Loucy (cell line): ENCODE data around the gene GALNT18.

ENCODE experiments used
- H2AFZ ChIP-seq: fragments of 200-600 bp; sonication (generic); 2 replicates; pipeline ENCODE4 v1.6.0; 2016; ENCODE audit warnings: antibody characterized with exemption, mild to moderate bottlenecking, low read length, moderate library complexity
- H3F3A ChIP-seq: fragments of 200-600 bp; 2 replicates; pipeline ENCODE4 v1.6.0; 2016; ENCODE audit warnings: antibody characterized with exemption, low read depth, mild to moderate bottlenecking
- H3K27me3 ChIP-seq: fragments of 200-600 bp; sonication (generic); 2 replicates; pipeline ENCODE4 v1.6.1; 2014; ENCODE audit warnings: low read length, mild to moderate bottlenecking; ENCODE audit not compliant: insufficient read depth, poor library complexity, severe bottlenecking
- H3K36me3 ChIP-seq: fragments of 200-600 bp; sonication (generic); 2 replicates; pipeline ENCODE4 v1.6.1; 2016; ENCODE audit warnings: low read length; ENCODE audit not compliant: insufficient read depth
- H3K4me1 ChIP-seq: fragments of 200-600 bp; sonication (generic); 2 replicates; pipeline ENCODE4 v1.5.1; 2014; ENCODE audit warnings: low read length, mild to moderate bottlenecking; ENCODE audit not compliant: insufficient read depth, poor library complexity, severe bottlenecking
- H3K4me2 ChIP-seq: fragments of 200-600 bp; sonication (generic); 2 replicates; pipeline ENCODE4 v1.6.0; 2014; ENCODE audit warnings: antibody characterized with exemption, low read length, low read depth, mild to moderate bottlenecking; ENCODE audit not compliant: poor library complexity, severe bottlenecking
- H3K4me3 ChIP-seq: fragments of 200-600 bp; sonication (generic); 2 replicates; pipeline ENCODE4 v1.5.1; 2014; ENCODE audit warnings: low read length, mild to moderate bottlenecking, mixed read lengths; ENCODE audit not compliant: poor library complexity, severe bottlenecking
- H3K79me2 ChIP-seq: fragments of 200-600 bp; sonication (generic); 2 replicates; pipeline ENCODE4 v1.6.1; 2014; ENCODE audit warnings: low read length; ENCODE audit not compliant: insufficient read depth
- H3K9ac ChIP-seq: fragments of 200-600 bp; sonication (generic); 2 replicates; pipeline ENCODE4 v1.6.0; 2014; ENCODE audit warnings: mild to moderate bottlenecking, low read depth, low read length, moderate library complexity; ENCODE audit not compliant: poor library complexity, severe bottlenecking
- H3K9me2 ChIP-seq: fragments of 200-600 bp; sonication (generic); replicated peaks from 2 replicates; pipeline ENCODE4 v1.6.1; 2016; ENCODE audit warnings: low read depth, low read length, mixed read lengths
- H3K9me3 ChIP-seq: fragments of 200-600 bp; sonication (generic); 2 replicates; pipeline ENCODE4 v1.6.1; 2014; ENCODE audit warnings: mild to moderate bottlenecking, antibody characterized with exemption, low read length, low read depth; ENCODE audit not compliant: insufficient read depth
- H4K20me1 ChIP-seq: fragments of 200-600 bp; sonication (generic); 2 replicates; pipeline ENCODE4 v1.6.0; 2014; ENCODE audit warnings: antibody characterized with exemption, low read length, mild to moderate bottlenecking; ENCODE audit not compliant: insufficient read depth, poor library complexity, severe bottlenecking
- EZH2phosphoT487 ChIP-seq: fragments of 200-600 bp; IDR thresholded peaks from 2 replicates; pipeline ENCODE4 v1.6.1; 2018; ENCODE audit warnings: antibody characterized with exemption, mild to moderate bottlenecking, moderate library complexity, borderline replicate concordance
- TF ChIP-seq, protein P1 (sequence below): fragments of 200-600 bp; sonication (generic); conservative IDR thresholded peaks from 2 replicates; pipeline ENCODE4 v1.5.1; 2014; ENCODE audit warnings: mild to moderate bottlenecking, antibody characterized with exemption, low read length

The GALNT18 gene

GRCh38 chr11:11284481-11284880, 337.3 kb downstream of the GALNT18 start:
- Histone ChIP-seq H3K27me3 (no peaks in the 10 kb centered on the region), H3K79me2 (no peaks in the 10 kb centered on the region), H3F3A (no peaks in the 10 kb centered on the region), H3K4me1 (peaks cover 10% of the 10 kb centered on the region), H3K4me3 (no peak overlapping the region), H3K4me2 (no peak overlapping the region), H3K9me2 (no peaks in the 10 kb centered on the region), H4K20me1 (no peaks in the 10 kb centered on the region), H3K9me3 (no peaks in the 10 kb centered on the region), H3K36me3 (no peaks in the 10 kb centered on the region), H2AFZ (no peak overlapping the region), H3K9ac (no peak overlapping the region)
- TF ChIP-seq EZH2phosphoT487: no peak
- TF ChIP-seq, protein P1, sequence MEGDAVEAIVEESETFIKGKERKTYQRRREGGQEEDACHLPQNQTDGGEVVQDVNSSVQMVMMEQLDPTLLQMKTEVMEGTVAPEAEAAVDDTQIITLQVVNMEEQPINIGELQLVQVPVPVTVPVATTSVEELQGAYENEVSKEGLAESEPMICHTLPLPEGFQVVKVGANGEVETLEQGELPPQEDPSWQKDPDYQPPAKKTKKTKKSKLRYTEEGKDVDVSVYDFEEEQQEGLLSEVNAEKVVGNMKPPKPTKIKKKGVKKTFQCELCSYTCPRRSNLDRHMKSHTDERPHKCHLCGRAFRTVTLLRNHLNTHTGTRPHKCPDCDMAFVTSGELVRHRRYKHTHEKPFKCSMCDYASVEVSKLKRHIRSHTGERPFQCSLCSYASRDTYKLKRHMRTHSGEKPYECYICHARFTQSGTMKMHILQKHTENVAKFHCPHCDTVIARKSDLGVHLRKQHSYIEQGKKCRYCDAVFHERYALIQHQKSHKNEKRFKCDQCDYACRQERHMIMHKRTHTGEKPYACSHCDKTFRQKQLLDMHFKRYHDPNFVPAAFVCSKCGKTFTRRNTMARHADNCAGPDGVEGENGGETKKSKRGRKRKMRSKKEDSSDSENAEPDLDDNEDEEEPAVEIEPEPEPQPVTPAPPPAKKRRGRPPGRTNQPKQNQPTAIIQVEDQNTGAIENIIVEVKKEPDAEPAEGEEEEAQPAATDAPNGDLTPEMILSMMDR: no peak

GRCh38 chr11:11281626-11282025, 340.2 kb downstream of the GALNT18 start:
- Histone ChIP-seq H3K4me1 (peaks cover 10% of the 10 kb centered on the region), H4K20me1 (no peaks in the 10 kb centered on the region), H3K4me3 (no peak overlapping the region), H3K36me3 (no peaks in the 10 kb centered on the region), H2AFZ (no peak overlapping the region), H3K9me3 (no peaks in the 10 kb centered on the region), H3K9me2 (no peaks in the 10 kb centered on the region), H3K9ac (no peak overlapping the region), H3K79me2 (no peaks in the 10 kb centered on the region), H3F3A (no peaks in the 10 kb centered on the region), H3K27me3 (no peaks in the 10 kb centered on the region), H3K4me2 (no peak overlapping the region)
- TF ChIP-seq, protein P1: no peak
- TF ChIP-seq EZH2phosphoT487: no peak

GRCh38 chr11:11280826-11281225, 341.0 kb downstream of the GALNT18 start:
- Histone ChIP-seq H3K79me2 (no peaks in the 10 kb centered on the region), H3K9ac (no peak overlapping the region), H3K9me3 (no peaks in the 10 kb centered on the region), H2AFZ (no peak overlapping the region), H3K27me3 (no peaks in the 10 kb centered on the region), H3K9me2 (no peaks in the 10 kb centered on the region), H3K4me1 (peaks cover 10% of the 10 kb centered on the region), H3K36me3 (no peaks in the 10 kb centered on the region), H4K20me1 (no peaks in the 10 kb centered on the region), H3K4me3 (no peak overlapping the region), H3K4me2 (no peak overlapping the region), H3F3A (no peaks in the 10 kb centered on the region)
- TF ChIP-seq, protein P1: no peak
- TF ChIP-seq EZH2phosphoT487: no peak
